Measurements from ENCODE around the gene BTBD9.

GRCh38 chr6:38156818-38157565 lies 482.7 kb downstream of the BTBD9 start:
- no peak for TF ChIP-seq POLR2AphosphoS5 (IDR thresholded peaks at IDR 0.05; ENCODE audit: borderline replicate concordance, low read depth, low read length)
- TF ChIP-seq EZH2 (IDR thresholded peaks at IDR 0.05): no peak
